GM12878 (cell line): ENCODE results near the gene FAM98C. TPM values are rescaled to one million over a fixed set of nuclear protein-coding genes. Genes with fewer than 3 reads are reported as not detected.

ENCODE experiments used
- CEBPB ChIP-seq, 2 experiments: fragments of 150-350 bp in 1 of 2; IDR thresholded peaks; 2 replicates each; pipeline ENCODE4 v1.6.1; 2012 to 2014; ENCODE audit warnings: low read depth in 2 of 2, low read length in 2 of 2, borderline replicate concordance in 1 of 2, inconsistent platforms in 1 of 2
- EED ChIP-seq: sonication (generic); IDR thresholded peaks from 2 replicates; pipeline ENCODE4 v1.6.1; 2016; ENCODE audit warnings: antibody characterized with exemption, low read depth
- EGR1 ChIP-seq, 2 experiments: IDR thresholded peaks; 1 replicate in 1 of 2; 2 replicates in 1 of 2; pipeline ENCODE4 v1.6.1; 2011 to 2012; ENCODE audit warnings: low read depth in 2 of 2, low read length in 2 of 2, borderline replicate concordance in 1 of 2, mild to moderate bottlenecking in 1 of 2, moderate library complexity in 1 of 2
- FOXK2 ChIP-seq: fragments of 450-650 bp; IDR thresholded peaks from 2 replicates; pipeline ENCODE4 v1.6.1; 2017; ENCODE audit warnings: mild to moderate bottlenecking, moderate library complexity
- JUND ChIP-seq: IDR thresholded peaks from 2 replicates; pipeline ENCODE4 v1.6.1; 2012; ENCODE audit warnings: low read depth, mild to moderate bottlenecking, low read length, improper control_type of control experiment, moderate library complexity
- KAT2A ChIP-seq: conservative IDR thresholded peaks from 2 replicates; pipeline ENCODE4 v1.6.1; 2011; ENCODE audit warnings: low read depth, low read length; ENCODE audit not compliant: control insufficient read depth
- KDM1A ChIP-seq: fragments of 200-600 bp; sonication (generic); IDR thresholded peaks from 2 replicates; pipeline ENCODE4 v1.6.1; 2016; ENCODE audit warnings: borderline replicate concordance
- NFYA ChIP-seq: IDR thresholded peaks from 2 replicates; pipeline ENCODE4 v1.6.1; 2011; ENCODE audit warnings: low read depth, mild to moderate bottlenecking, low read length, improper control_type of control experiment, borderline replicate concordance
- NR2C2 ChIP-seq: IDR thresholded peaks from 2 replicates; pipeline ENCODE4 v1.6.1; 2011; ENCODE audit warnings: borderline replicate concordance, low read depth; ENCODE audit not compliant: control insufficient read depth, insufficient read length
- RB1 ChIP-seq: fragments of 450-650 bp; formaldehyde crosslinking; IDR thresholded peaks from 2 replicates; pipeline ENCODE4 v1.6.1; 2017; ENCODE audit warnings: mild to moderate bottlenecking, borderline replicate concordance
- RUNX3 ChIP-seq: IDR thresholded peaks from 2 replicates; pipeline ENCODE4 v1.6.1; 2012; ENCODE audit warnings: low read length, inconsistent platforms
- SMC3 ChIP-seq: IDR thresholded peaks from 2 replicates; pipeline ENCODE4 v1.6.1; 2011; ENCODE audit warnings: low read length, improper control_type of control experiment, borderline replicate concordance
- ZBED1 ChIP-seq: IDR thresholded peaks from 2 replicates; pipeline ENCODE4 v1.6.1; 2016; ENCODE audit warnings: borderline replicate concordance
- polyA plus RNA-seq, 11 experiments: library from polyadenylated mRNA; depleted of rRNA in 4 of 11; unstranded in 6 of 11; stranded (reverse) in 5 of 11; fragments of >200 nt; fragmentation: Nextera tagmentation in 4 of 11; fragmentation: Illumina TruSeq in 1 of 11; extraction: Ambion mirVana in 4 of 11; extraction: Trizol in 1 of 11; gene quantifications; 1 replicate in 1 of 11; 2 replicates in 10 of 11; pipeline versions ENCODE4 v1.2.1 to v1.2.3, GENCODE V29; 2011 to 2016; ENCODE audit warnings: inconsistent platforms in 2 of 11, missing spikeins in 2 of 11, low read depth in 1 of 11
- total RNA-seq, 4 experiments: library from RNA; depleted of rRNA in 3 of 4; stranded (reverse); fragments of >200 nt in 3 of 4; fragmentation: Illumina TruSeq in 1 of 4; extraction: Trizol in 1 of 4; gene quantifications; 2 replicates each; pipeline versions ENCODE4 v1.2.1 to v1.2.3, GENCODE V29; 2013 to 2021
- TF ChIP-seq, protein P1 (sequence below): fragments of 150-350 bp; IDR thresholded peaks from 2 replicates; pipeline ENCODE4 v1.6.1; 2014; ENCODE audit warnings: mild to moderate bottlenecking, low read depth, low read length
- TF ChIP-seq, protein P2 (sequence below): IDR thresholded peaks from 2 replicates; pipeline ENCODE4 v1.6.1; 2011; ENCODE audit warnings: borderline replicate concordance, low read depth, mild to moderate bottlenecking, moderate library complexity, mixed read lengths, low read length; ENCODE audit not compliant: insufficient read depth; ENCODE audit errors: extremely low read length
- TF ChIP-seq, protein P3 (sequence below): fragments of 450-650 bp; IDR thresholded peaks from 2 replicates; pipeline ENCODE4 v1.6.1; 2017; ENCODE audit warnings: mild to moderate bottlenecking, low read depth, inconsistent platforms; ENCODE audit not compliant: poor library complexity, severe bottlenecking
- TF ChIP-seq, protein P4 (sequence below): IDR thresholded peaks from 2 replicates; pipeline ENCODE4 v1.6.1; 2011; ENCODE audit warnings: low read depth, mild to moderate bottlenecking, low read length, moderate library complexity, borderline replicate concordance; ENCODE audit errors: extremely low read depth
- TF ChIP-seq, protein P5 (sequence below): fragments of 450-650 bp; IDR thresholded peaks from 2 replicates; pipeline ENCODE4 v1.6.1; 2014; ENCODE audit warnings: mild to moderate bottlenecking
- TF ChIP-seq, protein P6 (sequence below): IDR thresholded peaks from 2 replicates; pipeline ENCODE4 v1.6.1; 2012; ENCODE audit warnings: low read depth, low read length, improper control_type of control experiment
- TF ChIP-seq, protein P7 (sequence below): IDR thresholded peaks from 2 replicates; pipeline ENCODE4 v1.6.1; 2011; ENCODE audit warnings: mild to moderate bottlenecking, low read depth, low read length, moderate library complexity; ENCODE audit not compliant: insufficient replicate concordance

The FAM98C gene
- total and polyA plus RNA-seq, 10 of the 15 experiments (the other 5 are each of a cell fraction or from before 2014, with no cell fraction given) = 1.4 to 17.2 (median 9.5) TPM

DNA sequence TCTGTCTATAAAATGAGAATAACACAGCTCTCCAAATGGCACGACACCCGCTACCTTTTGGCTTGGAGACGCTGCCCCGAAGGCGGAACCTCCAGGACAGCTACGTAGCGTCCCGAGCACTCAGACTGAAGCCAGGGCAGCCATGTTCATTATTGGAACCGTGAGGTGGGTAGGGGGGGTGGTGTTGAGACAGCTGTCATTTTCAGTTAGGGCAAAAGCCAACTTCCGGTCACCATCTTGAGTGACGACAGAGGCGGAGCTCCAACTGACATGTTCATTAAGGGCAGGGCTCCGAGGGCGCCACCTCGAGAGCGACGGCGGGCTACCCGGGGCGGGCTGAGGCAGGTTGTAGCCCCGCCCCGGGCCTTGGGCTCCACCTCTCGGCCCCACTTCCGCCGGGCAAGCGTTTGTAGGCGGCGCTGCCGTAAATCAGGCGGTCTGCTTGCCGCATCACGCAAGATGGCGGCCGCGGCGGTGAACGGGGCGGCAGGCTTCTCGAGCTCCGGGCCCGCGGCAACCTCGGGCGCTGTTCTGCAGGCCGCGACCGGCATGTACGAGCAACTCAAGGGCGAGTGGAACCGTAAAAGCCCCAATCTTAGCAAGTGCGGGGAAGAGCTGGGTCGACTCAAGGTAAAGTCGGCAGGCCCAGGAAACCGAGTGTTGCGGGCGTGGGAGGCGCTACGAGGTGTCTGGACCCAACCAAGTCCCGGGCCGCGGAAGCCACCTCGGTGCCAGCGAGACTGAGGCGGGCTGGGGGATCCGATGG lies 28.4 kb upstream of the FAM98C start, which contains the start of gene PSMD8 (continued):
- TF ChIP-seq, protein P1, sequence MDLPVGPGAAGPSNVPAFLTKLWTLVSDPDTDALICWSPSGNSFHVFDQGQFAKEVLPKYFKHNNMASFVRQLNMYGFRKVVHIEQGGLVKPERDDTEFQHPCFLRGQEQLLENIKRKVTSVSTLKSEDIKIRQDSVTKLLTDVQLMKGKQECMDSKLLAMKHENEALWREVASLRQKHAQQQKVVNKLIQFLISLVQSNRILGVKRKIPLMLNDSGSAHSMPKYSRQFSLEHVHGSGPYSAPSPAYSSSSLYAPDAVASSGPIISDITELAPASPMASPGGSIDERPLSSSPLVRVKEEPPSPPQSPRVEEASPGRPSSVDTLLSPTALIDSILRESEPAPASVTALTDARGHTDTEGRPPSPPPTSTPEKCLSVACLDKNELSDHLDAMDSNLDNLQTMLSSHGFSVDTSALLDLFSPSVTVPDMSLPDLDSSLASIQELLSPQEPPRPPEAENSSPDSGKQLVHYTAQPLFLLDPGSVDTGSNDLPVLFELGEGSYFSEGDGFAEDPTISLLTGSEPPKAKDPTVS = no peak
- TF ChIP-seq KAT2A (no peak), RB1 (peak; percentile 73; the same call in 1 of the 2 replicates), CEBPB (IDR thresholded peaks at IDR 0.05; ENCODE audit: borderline replicate concordance in 1 of 2, low read depth in 2 of 2, low read length in 2 of 2) (no peak), NR2C2 (no peak), FOXK2 (no peak; the same call in 1 of the 2 replicates), RUNX3 (peak; percentile 65; the same call in 1 of the 2 replicates), EED (no peak), NFYA (no peak), SMC3 (no peak; the same call in 1 of the 2 replicates), KDM1A (no peak), JUND (no peak), ZBED1 (no peak), EGR1 (IDR thresholded peaks at IDR 0.05; ENCODE audit: borderline replicate concordance in 1 of 2, low read depth in 2 of 2, low read length in 2 of 2) (peak; percentile 27 to 45; a peak in 2 of 3 replicates)
- TF ChIP-seq, protein P2, sequence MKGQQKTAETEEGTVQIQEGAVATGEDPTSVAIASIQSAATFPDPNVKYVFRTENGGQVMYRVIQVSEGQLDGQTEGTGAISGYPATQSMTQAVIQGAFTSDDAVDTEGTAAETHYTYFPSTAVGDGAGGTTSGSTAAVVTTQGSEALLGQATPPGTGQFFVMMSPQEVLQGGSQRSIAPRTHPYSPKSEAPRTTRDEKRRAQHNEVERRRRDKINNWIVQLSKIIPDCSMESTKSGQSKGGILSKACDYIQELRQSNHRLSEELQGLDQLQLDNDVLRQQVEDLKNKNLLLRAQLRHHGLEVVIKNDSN = no peak
- TF ChIP-seq, protein P3, sequence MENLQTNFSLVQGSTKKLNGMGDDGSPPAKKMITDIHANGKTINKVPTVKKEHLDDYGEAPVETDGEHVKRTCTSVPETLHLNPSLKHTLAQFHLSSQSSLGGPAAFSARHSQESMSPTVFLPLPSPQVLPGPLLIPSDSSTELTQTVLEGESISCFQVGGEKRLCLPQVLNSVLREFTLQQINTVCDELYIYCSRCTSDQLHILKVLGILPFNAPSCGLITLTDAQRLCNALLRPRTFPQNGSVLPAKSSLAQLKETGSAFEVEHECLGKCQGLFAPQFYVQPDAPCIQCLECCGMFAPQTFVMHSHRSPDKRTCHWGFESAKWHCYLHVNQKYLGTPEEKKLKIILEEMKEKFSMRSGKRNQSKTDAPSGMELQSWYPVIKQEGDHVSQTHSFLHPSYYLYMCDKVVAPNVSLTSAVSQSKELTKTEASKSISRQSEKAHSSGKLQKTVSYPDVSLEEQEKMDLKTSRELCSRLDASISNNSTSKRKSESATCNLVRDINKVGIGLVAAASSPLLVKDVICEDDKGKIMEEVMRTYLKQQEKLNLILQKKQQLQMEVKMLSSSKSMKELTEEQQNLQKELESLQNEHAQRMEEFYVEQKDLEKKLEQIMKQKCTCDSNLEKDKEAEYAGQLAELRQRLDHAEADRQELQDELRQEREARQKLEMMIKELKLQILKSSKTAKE = peak; percentile 32
- TF ChIP-seq, protein P4, sequence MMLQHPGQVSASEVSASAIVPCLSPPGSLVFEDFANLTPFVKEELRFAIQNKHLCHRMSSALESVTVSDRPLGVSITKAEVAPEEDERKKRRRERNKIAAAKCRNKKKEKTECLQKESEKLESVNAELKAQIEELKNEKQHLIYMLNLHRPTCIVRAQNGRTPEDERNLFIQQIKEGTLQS = no peak
- TF ChIP-seq, protein P5, sequence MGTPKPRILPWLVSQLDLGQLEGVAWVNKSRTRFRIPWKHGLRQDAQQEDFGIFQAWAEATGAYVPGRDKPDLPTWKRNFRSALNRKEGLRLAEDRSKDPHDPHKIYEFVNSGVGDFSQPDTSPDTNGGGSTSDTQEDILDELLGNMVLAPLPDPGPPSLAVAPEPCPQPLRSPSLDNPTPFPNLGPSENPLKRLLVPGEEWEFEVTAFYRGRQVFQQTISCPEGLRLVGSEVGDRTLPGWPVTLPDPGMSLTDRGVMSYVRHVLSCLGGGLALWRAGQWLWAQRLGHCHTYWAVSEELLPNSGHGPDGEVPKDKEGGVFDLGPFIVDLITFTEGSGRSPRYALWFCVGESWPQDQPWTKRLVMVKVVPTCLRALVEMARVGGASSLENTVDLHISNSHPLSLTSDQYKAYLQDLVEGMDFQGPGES = no peak
- TF ChIP-seq, protein P6, sequence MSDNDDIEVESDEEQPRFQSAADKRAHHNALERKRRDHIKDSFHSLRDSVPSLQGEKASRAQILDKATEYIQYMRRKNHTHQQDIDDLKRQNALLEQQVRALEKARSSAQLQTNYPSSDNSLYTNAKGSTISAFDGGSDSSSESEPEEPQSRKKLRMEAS = no peak
- TF ChIP-seq, protein P7, sequence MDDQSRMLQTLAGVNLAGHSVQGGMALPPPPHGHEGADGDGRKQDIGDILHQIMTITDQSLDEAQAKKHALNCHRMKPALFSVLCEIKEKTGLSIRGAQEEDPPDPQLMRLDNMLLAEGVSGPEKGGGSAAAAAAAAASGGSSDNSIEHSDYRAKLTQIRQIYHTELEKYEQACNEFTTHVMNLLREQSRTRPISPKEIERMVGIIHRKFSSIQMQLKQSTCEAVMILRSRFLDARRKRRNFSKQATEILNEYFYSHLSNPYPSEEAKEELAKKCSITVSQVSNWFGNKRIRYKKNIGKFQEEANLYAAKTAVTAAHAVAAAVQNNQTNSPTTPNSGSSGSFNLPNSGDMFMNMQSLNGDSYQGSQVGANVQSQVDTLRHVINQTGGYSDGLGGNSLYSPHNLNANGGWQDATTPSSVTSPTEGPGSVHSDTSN = peak; percentile 80
